Frontal cortex (tissue), 4 donors: ENCODE measurements around the gene TCIRG1. TPM values are rescaled to one million over a fixed set of nuclear protein-coding genes. Genes with fewer than 3 reads are reported as not detected.

Experiments
- DNase-seq, 2 donors: peaks; one replicate each; pipeline ENCODE4 v3.0.0; 2012; ENCODE audit warnings: low spot score in 2 of 2
- FAIRE-seq: peaks from 2 replicates; lab custom pipeline; 2012; peaks lifted over from hg19 to GRCh38; lab: Jason Lieb, UNC
- total RNA-seq: library from RNA; depleted of rRNA; stranded (reverse); fragments of >200 nt; gene quantifications from one replicate; pipeline ENCODE4 v1.2.3, GENCODE V29; 2014
- donor health status: control.
- donor health status: control.
- donor health status: control.

Gene TCIRG1
- total RNA-seq, 1 donor from 2014 or later, result 2.4 TPM

GRCh38 chr11:68032997-68033707 is 5.7 kb upstream of the TCIRG1 start:
- DNase-seq (no peak), FAIRE-seq (no peak)

- no peak for DNase-seq
- no peak for FAIRE-seq
These were observed 5.1 kb upstream of the TCIRG1 start for GRCh38 chr11:68033708-68034045.

GRCh38 chr11:68035266-68035876 is 3.5 kb upstream of the TCIRG1 start:
- DNase-seq, result no peak
- FAIRE-seq, result no peak

GRCh38 chr11:68036141-68036716 is 2.6 kb upstream of the TCIRG1 start:
- FAIRE-seq (no peak), DNase-seq (no peak)

GRCh38 chr11:68036717-68037239 is 2.0 kb upstream of the TCIRG1 start:
- FAIRE-seq, result no peak

GRCh38 chr11:68037411-68038225 is 1.2 kb upstream of the TCIRG1 start:
- DNase-seq (peak in 1 of 2 donors; percentile 54), FAIRE-seq (no peak)

More at GRCh38 chr11:68036717-68037239, 2.0 kb upstream of the TCIRG1 start:
- peak; percentile 54 to 69 for DNase-seq

- DNase-seq (no peak), FAIRE-seq (no peak)
These were observed 553 bp upstream of the TCIRG1 start for GRCh38 chr11:68038226-68038717.

- FAIRE-seq, result no peak
- DNase-seq, result no peak
These were observed 781 bp downstream of the TCIRG1 start for GRCh38 chr11:68039526-68040086.

- DNase-seq (peak; percentile 55 to 62), FAIRE-seq (no peak)
These were observed 1.5 kb downstream of the TCIRG1 start for GRCh38 chr11:68040101-68040956.

- FAIRE-seq (no peak), DNase-seq (no peak)
These were observed 2.2 kb downstream of the TCIRG1 start for GRCh38 chr11:68040957-68041591.

- FAIRE-seq (no peak), DNase-seq (no peak)
These were observed 2.9 kb downstream of the TCIRG1 start for GRCh38 chr11:68041617-68042218.

GRCh38 chr11:68042219-68043028 is 3.6 kb downstream of the TCIRG1 start:
- no peak for DNase-seq
- FAIRE-seq, result no peak

- peak in 1 of 2 donors; percentile 30 for DNase-seq
- FAIRE-seq, result no peak
These were observed 4.2 kb downstream of the TCIRG1 start for GRCh38 chr11:68043029-68043348.

GRCh38 chr11:68043349-68044144 is 4.7 kb downstream of the TCIRG1 start:
- peak in 1 of 2 donors; percentile 43 for DNase-seq
- no peak for FAIRE-seq

- peak in 1 of 2 donors; percentile 24 for DNase-seq
- no peak for FAIRE-seq
These were observed 5.5 kb downstream of the TCIRG1 start for GRCh38 chr11:68044145-68044813.

GRCh38 chr11:68044898-68045351 is 6.1 kb downstream of the TCIRG1 start:
- FAIRE-seq, result no peak
- DNase-seq, result no peak
